HEK293T (cell line): ENCODE data around the gene NACAD.

Experiments used
- CTCF ChIA-PET: fragments of 350-600 bp; formaldehyde crosslinking; extraction: SDS; loops from one replicate; lab custom pipeline; 2021; ENCODE audit warnings: antibody characterized with exemption, inconsistent platforms; lab: Yijun Ruan, JAX
- POLR2A ChIA-PET: fragments of 350-600 bp; formaldehyde crosslinking; extraction: SDS; loops from one replicate; lab custom pipeline; 2020; ENCODE audit warnings: antibody characterized with exemption, inconsistent platforms; lab: Yijun Ruan, JAX
- DNase-seq: peaks from one replicate; pipeline ENCODE4 v3.0.0; 2012; ENCODE audit warnings: mixed read lengths; ENCODE audit errors: extremely low spot score
- ARNT ChIP-seq: fragments of 450-650 bp; IDR thresholded peaks from 2 replicates; pipeline ENCODE4 v1.6.1; 2017; ENCODE audit warnings: mild to moderate bottlenecking
- BHLHE40 ChIP-seq: fragments of 450-650 bp; IDR thresholded peaks from 2 replicates; pipeline ENCODE4 v1.6.1; 2016; ENCODE audit warnings: mild to moderate bottlenecking, moderate library complexity, borderline replicate concordance
- CTBP1 ChIP-seq: fragments of 450-650 bp; IDR thresholded peaks from 2 replicates; pipeline ENCODE4 v1.6.1; 2016; ENCODE audit warnings: borderline replicate concordance
- ELF4 ChIP-seq: fragments of 450-650 bp; IDR thresholded peaks from 2 replicates; pipeline ENCODE4 v1.6.1; 2017; ENCODE audit warnings: antibody characterized with exemption
- FOXA1 ChIP-seq: fragments of 450-650 bp; IDR thresholded peaks from 2 replicates; pipeline ENCODE4 v1.6.1; 2016; ENCODE audit warnings: mild to moderate bottlenecking
- FOXK2 ChIP-seq: fragments of 450-650 bp; IDR thresholded peaks from 2 replicates; pipeline ENCODE4 v1.6.1; 2016; ENCODE audit warnings: mild to moderate bottlenecking
- FOXM1 ChIP-seq: fragments of 450-650 bp; IDR thresholded peaks from 2 replicates; pipeline ENCODE4 v1.6.1; 2017; ENCODE audit warnings: mild to moderate bottlenecking, borderline replicate concordance
- HDGF ChIP-seq: fragments of 450-650 bp; IDR thresholded peaks from 2 replicates; pipeline ENCODE4 v1.6.1; 2017; ENCODE audit warnings: antibody characterized with exemption, borderline replicate concordance
- L3MBTL2 ChIP-seq: fragments of 450-650 bp; conservative IDR thresholded peaks from 2 replicates; pipeline ENCODE4 v1.6.1; 2016; ENCODE audit warnings: mild to moderate bottlenecking
- LEF1 ChIP-seq: fragments of 450-650 bp; IDR thresholded peaks from 2 replicates; pipeline ENCODE4 v1.6.1; 2017; ENCODE audit warnings: mild to moderate bottlenecking, borderline replicate concordance
- NFRKB ChIP-seq: fragments of 450-650 bp; IDR thresholded peaks from 2 replicates; pipeline ENCODE4 v1.6.1; 2016; ENCODE audit warnings: mild to moderate bottlenecking, moderate library complexity
- PKNOX1 ChIP-seq: fragments of 450-650 bp; IDR thresholded peaks from 2 replicates; pipeline ENCODE4 v1.6.1; 2016
- SP1 ChIP-seq: fragments of 450-650 bp; IDR thresholded peaks from 2 replicates; pipeline ENCODE4 v1.6.1; 2017
- SUZ12 ChIP-seq: fragments of 450-650 bp; IDR thresholded peaks from 2 replicates; pipeline ENCODE4 v1.6.1; 2016; ENCODE audit warnings: mild to moderate bottlenecking
- TARDBP ChIP-seq: fragments of 450-650 bp; IDR thresholded peaks from 2 replicates; pipeline ENCODE4 v1.6.1; 2016
- ZNF384 ChIP-seq: fragments of 450-650 bp; IDR thresholded peaks from 2 replicates; pipeline ENCODE4 v1.6.1; 2016

NACAD gene

GRCh38 chr7:45100761-45101480 is 12.2 kb upstream of the NACAD start:
- ChIA-PET POLR2A (interaction anchor here (1.0 kb wide), 1 partner anchor 11 kb away, joined by 9 read pairs; the partner anchor contains the start of gene TBRG4), CTCF (no interaction called here)
- TF ChIP-seq FOXA1 = no peak
- no peak for TF ChIP-seq CTBP1
- no peak for DNase-seq

GRCh38 chr7:45099891-45100760 is 11.4 kb upstream of the NACAD start:
- POLR2A ChIA-PET = interaction anchor here (0.7 to 1.4 kb wide), 4 partner anchors 10 to 126 kb away, joined by 3 to 9 read pairs (median 6); partner anchors contain the start of gene TBRG4
- TF ChIP-seq ELF4 (no peak), ZNF384 (no peak), HDGF (no peak), FOXA1 (no peak), NFRKB (no peak), BHLHE40 (no peak), PKNOX1 (no peak), TARDBP (no peak), FOXK2 (no peak)
- CTCF ChIA-PET = interaction anchor here (1.0 kb wide), 1 partner anchor 128 kb away, joined by 3 read pairs; no protein-coding TSS in a partner anchor
- no peak for DNase-seq

DNA sequence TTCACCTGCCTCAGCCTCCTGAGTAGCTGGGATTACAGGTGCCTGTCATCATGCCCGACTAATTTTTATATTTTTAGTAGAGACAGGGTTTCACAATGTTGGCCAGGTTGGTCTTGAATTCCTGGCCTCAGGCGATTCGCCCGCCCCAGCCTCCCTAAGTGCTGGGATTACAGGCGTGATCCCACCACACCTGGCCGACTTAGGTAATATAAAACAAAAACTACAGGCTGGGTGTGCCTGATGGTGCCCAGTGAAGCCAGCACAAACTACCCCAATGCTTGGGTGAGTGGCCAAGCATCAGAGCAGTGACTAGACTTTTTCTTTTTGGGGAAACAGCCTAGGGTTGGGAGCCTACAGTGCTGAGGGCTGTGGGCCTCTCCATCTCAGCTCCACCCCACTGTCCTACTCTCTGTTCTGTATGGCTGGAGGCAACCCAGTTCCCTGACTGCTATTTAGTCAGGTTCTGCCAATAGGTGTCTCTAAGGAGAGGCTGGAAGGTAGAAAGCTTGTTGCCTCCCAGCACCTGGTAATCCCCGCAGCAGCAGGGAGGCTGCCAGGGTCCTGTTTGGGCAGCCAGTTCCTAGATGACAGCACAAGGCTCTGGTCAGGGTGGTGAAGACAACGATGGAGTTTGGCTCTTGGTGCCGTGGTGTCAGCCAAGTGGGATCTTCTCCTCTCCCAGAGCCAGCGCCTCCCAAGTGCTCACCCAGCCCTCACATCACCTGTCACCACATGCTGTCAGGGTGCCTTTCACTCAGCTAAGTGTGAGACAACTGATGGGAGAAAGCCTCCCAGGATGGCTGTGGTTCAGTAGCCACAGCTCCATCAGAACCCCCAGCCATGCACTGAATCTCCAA is 10.4 kb upstream of the NACAD start:
- ChIA-PET POLR2A (interaction anchor here (0.7 to 1.4 kb wide), 3 partner anchors 11 to 125 kb away, joined by 3 to 7 read pairs (median 4); partner anchors contain the start of gene TBRG4), CTCF (interaction anchor here (1.0 kb wide), 1 partner anchor 127 kb away, joined by 3 read pairs; no protein-coding TSS in a partner anchor)

GRCh38 chr7:45092931-45093235 is 4.1 kb upstream of the NACAD start:
- no peak for DNase-seq
- ChIA-PET POLR2A (interaction anchor here (1.0 to 2.3 kb wide), 4 partner anchors 11 to 19 kb away, joined by 3 to 12 read pairs (median 3); partner anchors contain the start of gene TBRG4), CTCF (interaction anchor here (0.7 kb wide), 1 partner anchor 118 kb away, joined by 3 read pairs; no protein-coding TSS in a partner anchor)
- TF ChIP-seq TARDBP (no peak), L3MBTL2 (no peak), SP1 (no peak), LEF1 (no peak), HDGF (no peak)

More for the DNA sequence above, 10.4 kb upstream of the NACAD start:
- DNase-seq = no peak
- TF ChIP-seq FOXK2 = no peak
- no peak for TF ChIP-seq PKNOX1
- TF ChIP-seq BHLHE40 = no peak
- TF ChIP-seq ELF4 = no peak
- no peak for TF ChIP-seq SUZ12
- no peak for TF ChIP-seq SP1
- TF ChIP-seq LEF1 = no peak
- no peak for TF ChIP-seq L3MBTL2
- TF ChIP-seq FOXM1 = no peak
- no peak for TF ChIP-seq FOXA1
- TF ChIP-seq ZNF384 = no peak
- TF ChIP-seq ARNT = no peak
- TF ChIP-seq NFRKB = no peak
- no peak for TF ChIP-seq TARDBP

GRCh38 chr7:45092100-45092930 is 3.5 kb upstream of the NACAD start:
- ChIA-PET CTCF (interaction anchor here (0.6 to 0.7 kb wide), 2 partner anchors 44 to 118 kb away, joined by 3 read pairs; no protein-coding TSS in a partner anchor), POLR2A (interaction anchor here (1.0 to 2.3 kb wide), 4 partner anchors 11 to 19 kb away, joined by 3 to 12 read pairs (median 3); partner anchors contain the start of gene TBRG4)
- TF ChIP-seq CTBP1 = no peak
- no peak for TF ChIP-seq FOXK2
- no peak for TF ChIP-seq ARNT
- TF ChIP-seq NFRKB = no peak
- no peak for TF ChIP-seq ZNF384
- no peak for TF ChIP-seq L3MBTL2
- no peak for TF ChIP-seq FOXA1
- no peak for TF ChIP-seq BHLHE40
- no peak for TF ChIP-seq TARDBP
- no peak for TF ChIP-seq SUZ12
- TF ChIP-seq FOXM1 = no peak
- TF ChIP-seq SP1 = no peak
- TF ChIP-seq HDGF = no peak
- no peak for TF ChIP-seq LEF1
- no peak for TF ChIP-seq PKNOX1
- TF ChIP-seq ELF4 = no peak
- peak; percentile 34 for DNase-seq
